Hepatocyte (in vitro differentiated cells): ENCODE measurements around the gene CBL. TPM values are rescaled to one million over a fixed set of nuclear protein-coding genes. Genes with fewer than 3 reads are reported as not detected.
A peak's percentile ranks its signal among the peaks of the same experiment; 100 is the strongest.

Source experiments
- DNase-seq: peaks from one replicate; pipeline ENCODE4 v3.0.0-alpha.2; 2016; ENCODE audit warnings: low spot score
- H2AFZ ChIP-seq: fragments of 200-600 bp; sonication (generic); 2 replicates; pipeline ENCODE4 v1.6.0; 2016; ENCODE audit warnings: antibody characterized with exemption, mild to moderate bottlenecking
- H3K27ac ChIP-seq: fragments of 200-600 bp; sonication (generic); 2 replicates; pipeline ENCODE4 v1.5.1; 2016; ENCODE audit warnings: mild to moderate bottlenecking
- H3K27me3 ChIP-seq: fragments of 200-600 bp; sonication (generic); 2 replicates; pipeline ENCODE4 v1.6.1; 2016
- H3K36me3 ChIP-seq: fragments of 200-600 bp; sonication (generic); replicated peaks from 2 replicates; pipeline ENCODE4 v1.5.1; 2016; ENCODE audit warnings: low read depth; ENCODE audit not compliant: insufficient read depth
- H3K4me1 ChIP-seq: fragments of 200-600 bp; sonication (generic); 2 replicates; pipeline ENCODE4 v1.5.1; 2016; ENCODE audit warnings: mild to moderate bottlenecking, moderate library complexity; ENCODE audit not compliant: insufficient read depth
- H3K4me2 ChIP-seq: fragments of 200-600 bp; sonication (generic); 2 replicates; pipeline ENCODE4 v1.6.0; 2016
- H3K4me3 ChIP-seq: fragments of 200-600 bp; sonication (generic); 2 replicates; pipeline ENCODE4 v1.5.1; 2016; ENCODE audit warnings: mild to moderate bottlenecking
- H3K79me2 ChIP-seq: fragments of 200-600 bp; sonication (generic); 2 replicates; pipeline ENCODE4 v1.6.0; 2017; ENCODE audit warnings: mild to moderate bottlenecking
- H3K9me2 ChIP-seq: fragments of 200-600 bp; sonication (generic); replicated peaks from 2 replicates; pipeline ENCODE4 v1.6.0; 2017; ENCODE audit warnings: mild to moderate bottlenecking; ENCODE audit not compliant: insufficient read depth
- H3K9me3 ChIP-seq: fragments of 200-600 bp; sonication (generic); 2 replicates; pipeline ENCODE4 v1.5.1; 2016; ENCODE audit warnings: low read depth, mild to moderate bottlenecking
- H4K20me1 ChIP-seq: fragments of 200-600 bp; sonication (generic); 2 replicates; pipeline ENCODE4 v1.6.0; 2016; ENCODE audit warnings: mild to moderate bottlenecking; ENCODE audit not compliant: insufficient read depth, poor library complexity, severe bottlenecking
- CTCF ChIP-seq: fragments of 200-600 bp; sonication (generic); IDR thresholded peaks from 2 replicates; pipeline ENCODE4 v1.5.1; 2016; ENCODE audit warnings: antibody characterized with exemption, mild to moderate bottlenecking; ENCODE audit not compliant: poor library complexity
- EZH2 ChIP-seq: fragments of 200-600 bp; sonication (generic); IDR thresholded peaks from 2 replicates; pipeline ENCODE4 v1.6.1; 2016; ENCODE audit warnings: antibody characterized with exemption, mild to moderate bottlenecking, borderline replicate concordance
- EZH2phosphoT487 ChIP-seq: fragments of 200-600 bp; sonication (generic); IDR thresholded peaks from one replicate; pipeline ENCODE4 v1.6.1; 2018; ENCODE audit warnings: antibody characterized with exemption, mild to moderate bottlenecking, low read depth, moderate library complexity; ENCODE audit not compliant: unreplicated experiment, severe bottlenecking
- WGBS: methylation state at CpG from one replicate; pipeline ENCODE4 v1.1.6; 2016; ENCODE audit warnings: low lambda C conversion rate; ENCODE audit errors: missing lambda C conversion rate; 5-methylcytosine and 5-hydroxymethylcytosine counted together
- polyA plus RNA-seq: library from polyadenylated mRNA; unstranded; fragments of >200 nt; fragmentation: Nextera tagmentation; extraction: Ambion mirVana; gene quantifications from 2 replicates; pipeline ENCODE4 v1.2.1, GENCODE V29; 2016
- total RNA-seq: library from RNA; depleted of rRNA; stranded (reverse); fragments of >200 nt; gene quantifications from 2 replicates; pipeline ENCODE4 v1.2.3, GENCODE V29; 2014

The CBL gene
- total and polyA plus RNA-seq, 2 experiments from 2014 or later = 6.6 to 15.6 TPM

- no peaks in the 10 kb centered on the region for H3K9me3 ChIP-seq
- no peaks in the 10 kb centered on the region for H3K4me1 ChIP-seq
- H2AFZ ChIP-seq = no peak overlapping the region
- TF ChIP-seq EZH2 (no peak), EZH2phosphoT487 (no peak), CTCF (no peak)
- no peaks in the 10 kb centered on the region for H3K36me3 ChIP-seq
- H4K20me1 ChIP-seq = no peaks in the 10 kb centered on the region
- WGBS = 59% methylated on average over 6 of the region's 6 CpGs
- no peaks in the 10 kb centered on the region for H3K9me2 ChIP-seq
- no peaks in the 10 kb centered on the region for H3K27me3 ChIP-seq
- no peak overlapping the region for H3K4me3 ChIP-seq
- no peaks in the 10 kb centered on the region for H3K79me2 ChIP-seq
- no peak for DNase-seq
- no peak overlapping the region for H3K4me2 ChIP-seq
- no peak overlapping the region for H3K27ac ChIP-seq
These were observed 30.6 kb upstream of the CBL start for GRCh38 chr11:119175493-119176077.

GRCh38 chr11:119178166-119178680 is 27.9 kb upstream of the CBL start:
- WGBS = 86% methylated on average over 4 of the region's 4 CpGs
- Histone ChIP-seq H4K20me1 (no peaks in the 10 kb centered on the region), H3K4me3 (no peak overlapping the region), H3K27me3 (no peaks in the 10 kb centered on the region), H3K4me1 (no peaks in the 10 kb centered on the region), H3K27ac (no peak overlapping the region), H2AFZ (no peak overlapping the region), H3K9me2 (no peaks in the 10 kb centered on the region), H3K79me2 (no peaks in the 10 kb centered on the region), H3K9me3 (no peaks in the 10 kb centered on the region), H3K36me3 (no peaks in the 10 kb centered on the region), H3K4me2 (no peak overlapping the region)
- TF ChIP-seq CTCF (no peak), EZH2 (no peak), EZH2phosphoT487 (no peak)
- no peak for DNase-seq

- Histone ChIP-seq H3K27me3 (no peaks in the 10 kb centered on the region), H3K4me3 (no peak overlapping the region), H3K36me3 (no peaks in the 10 kb centered on the region), H3K9me3 (no peaks in the 10 kb centered on the region), H3K4me2 (no peak overlapping the region), H4K20me1 (no peaks in the 10 kb centered on the region), H3K9me2 (no peaks in the 10 kb centered on the region), H3K27ac (no peak overlapping the region), H2AFZ (no peak overlapping the region), H3K79me2 (no peaks in the 10 kb centered on the region), H3K4me1 (no peaks in the 10 kb centered on the region)
- 92% methylated on average over 6 of the region's 6 CpGs for WGBS
- no peak for DNase-seq
- TF ChIP-seq EZH2 (no peak), EZH2phosphoT487 (no peak), CTCF (no peak)
These were observed 26.8 kb upstream of the CBL start for GRCh38 chr11:119179342-119179741.

GRCh38 chr11:119179983-119180382 is 26.2 kb upstream of the CBL start:
- no peaks in the 10 kb centered on the region for H3K79me2 ChIP-seq
- TF ChIP-seq EZH2 (no peak), CTCF (no peak), EZH2phosphoT487 (no peak)
- H3K27ac ChIP-seq = no peak overlapping the region
- no peaks in the 10 kb centered on the region for H3K27me3 ChIP-seq
- H3K4me3 ChIP-seq = no peak overlapping the region
- no peaks in the 10 kb centered on the region for H3K4me1 ChIP-seq
- H3K36me3 ChIP-seq = no peaks in the 10 kb centered on the region
- no peaks in the 10 kb centered on the region for H3K9me2 ChIP-seq
- DNase-seq = peak; percentile 5
- no peak overlapping the region for H2AFZ ChIP-seq
- H4K20me1 ChIP-seq = no peaks in the 10 kb centered on the region
- 99% methylated on average over 10 of the region's 10 CpGs for WGBS
- H3K4me2 ChIP-seq = no peak overlapping the region
- H3K9me3 ChIP-seq = no peaks in the 10 kb centered on the region
